Suppressor macrophage treated with lipopolysaccharide for 4 hours (primary cell): ENCODE measurements around the gene RAB6C.
"Not testable (repeated sequence)": the region's sequence is repeated elsewhere in the genome, so short reads cannot be mapped to it uniquely, and the experiment has no call there.

Experiments
- DNase-seq: peaks from one replicate; pipeline ENCODE4 v3.0.0-alpha.2; 2020

Gene RAB6C

DNA sequence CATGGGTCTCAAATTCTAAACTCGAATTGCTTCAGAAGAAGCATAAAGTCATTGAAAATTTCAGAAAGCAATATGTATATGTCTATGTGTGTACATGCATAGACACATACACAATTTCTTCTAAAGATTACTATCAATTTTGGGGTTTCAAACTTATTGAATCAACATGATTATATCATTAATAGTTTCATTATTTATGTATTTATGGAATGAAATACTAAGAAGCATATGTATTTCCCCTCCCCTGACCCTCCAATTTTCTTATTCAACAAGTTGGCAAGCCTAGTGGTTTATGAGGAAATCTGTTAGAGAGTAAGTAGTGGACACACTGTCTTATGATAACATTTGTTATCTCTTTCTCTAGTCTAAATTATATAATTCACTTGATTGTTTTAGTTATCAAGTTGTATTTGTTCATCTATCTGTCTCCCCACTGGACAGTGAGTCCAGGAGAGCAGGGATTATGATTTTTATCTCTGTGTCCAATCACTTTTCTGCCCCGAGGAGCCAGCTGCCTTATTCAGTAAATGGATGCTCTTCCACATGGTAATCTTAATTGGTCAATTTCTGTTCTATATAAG, 17.3 kb downstream of the RAB6C start:
- not testable (repeated sequence) for DNase-seq

DNA sequence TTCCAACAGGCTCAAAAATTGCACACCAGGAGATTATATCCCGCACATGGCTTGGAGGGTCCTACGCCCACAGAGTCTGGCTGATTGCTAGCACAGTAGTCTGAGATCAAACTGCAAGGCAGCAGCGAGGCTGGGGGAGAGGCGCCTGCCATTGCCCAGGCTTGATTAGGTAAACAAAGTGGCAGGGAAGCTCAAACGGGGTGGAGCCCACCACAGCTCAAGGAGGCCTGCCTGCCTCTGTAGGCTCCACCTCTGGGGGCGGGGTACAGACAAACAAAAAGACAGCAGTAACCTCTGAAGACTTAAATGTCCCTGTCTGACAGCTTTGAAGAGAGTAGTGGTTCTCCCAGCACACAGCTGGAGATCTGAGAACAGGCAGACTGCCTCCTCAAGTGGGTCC, 19.3 kb downstream of the RAB6C start:
- not testable (repeated sequence) for DNase-seq

- not testable (repeated sequence) for DNase-seq
These were observed 26.4 kb downstream of the RAB6C start for GRCh38 chr2:130005862-130006261.

- DNase-seq: not testable (repeated sequence)
These were observed 37.2 kb downstream of the RAB6C start for GRCh38 chr2:130016701-130017100.

GRCh38 chr2:130019402-130019801, 39.9 kb downstream of the RAB6C start:
- DNase-seq: no peak

- not testable (repeated sequence) for DNase-seq
These were observed 40.6 kb downstream of the RAB6C start for GRCh38 chr2:130020069-130020468.

GRCh38 chr2:130025931-130026330, 46.5 kb downstream of the RAB6C start:
- DNase-seq: not testable (repeated sequence)
